SU-DHL-6 (cell line): Measurements from ENCODE around the gene PHRF1.

Experiments
- CTCF ChIP-seq: fragments of 200-600 bp; sonication (generic); IDR thresholded peaks from one replicate; pipeline ENCODE4 v1.5.1; 2017; ENCODE audit warnings: antibody characterized with exemption, mild to moderate bottlenecking, low read length, moderate library complexity; ENCODE audit not compliant: insufficient read depth, poor library complexity, severe bottlenecking
- EZH2phosphoT487 ChIP-seq: fragments of 200-600 bp; sonication (generic), shearing (Covaris generic); conservative IDR thresholded peaks from 2 replicates; pipeline ENCODE4 v1.6.1; 2018; ENCODE audit warnings: mild to moderate bottlenecking, antibody characterized with exemption, low read length, moderate library complexity, mixed read lengths

- no peak for TF ChIP-seq CTCF
- TF ChIP-seq EZH2phosphoT487 = no peak
These were observed 25.6 kb upstream of the PHRF1 start for GRCh38 chr11:550746-551085.
